HG03520 (cell line): Measurements from ENCODE around the gene TAOK1.
"Not testable (repeated sequence)": the region's sequence is repeated elsewhere in the genome, so short reads cannot be mapped to it uniquely, and the experiment has no call there.

Experiments used
- ATAC-seq: cut with Tn5 transposase; IDR thresholded peaks from one replicate; pipeline ENCODE4 v1.9.1; 2021; ENCODE audit warnings: mild to moderate bottlenecking, moderate library complexity; ENCODE audit not compliant: unreplicated experiment

TAOK1 gene

DNA sequence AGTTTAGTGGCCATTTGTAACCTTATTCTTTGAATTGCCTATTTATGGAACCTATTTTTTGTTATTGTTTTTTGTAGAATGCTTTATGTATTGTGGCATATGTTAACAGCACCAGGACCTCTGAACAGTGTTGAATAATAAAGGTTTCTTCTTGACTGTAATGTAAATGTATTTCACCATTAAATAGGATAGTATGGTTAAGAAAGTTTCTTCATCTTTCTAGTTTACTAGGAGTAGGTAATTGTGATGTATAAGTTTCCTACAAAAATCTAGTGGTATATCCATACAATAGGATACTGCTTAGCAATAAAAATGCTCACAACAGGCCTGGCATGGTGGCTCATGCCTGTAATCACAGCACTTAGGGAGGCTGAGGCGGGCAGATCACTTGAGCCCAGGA, 52.3 kb downstream of the TAOK1 start:
- no peak for ATAC-seq

GRCh38 chr17:29443041-29443739, 53.0 kb downstream of the TAOK1 start:
- no peak for ATAC-seq

- ATAC-seq = no peak
Observed at GRCh38 chr17:29444589-29444988, 54.4 kb downstream of the TAOK1 start.

DNA sequence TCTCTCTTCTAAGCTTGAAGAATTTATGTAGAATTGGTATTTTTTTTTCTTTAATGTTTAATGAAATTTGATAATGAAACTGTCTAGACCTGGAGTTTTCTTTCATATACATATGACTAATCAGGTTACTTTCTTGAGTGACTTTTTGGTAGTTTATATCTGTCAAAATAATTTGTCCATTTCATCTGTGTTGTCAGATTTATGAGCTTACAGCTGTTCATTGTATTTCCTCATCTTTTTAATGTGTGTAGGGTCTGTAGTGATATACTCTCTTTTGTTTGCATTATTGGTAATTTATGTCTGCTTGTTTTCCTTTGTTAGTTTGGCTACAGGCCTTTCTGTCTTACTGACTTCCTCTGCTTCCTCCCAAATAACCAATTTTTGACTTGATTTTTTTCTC, 55.7 kb downstream of the TAOK1 start:
- no peak for ATAC-seq

GRCh38 chr17:29449865-29450671, 59.9 kb downstream of the TAOK1 start:
- ATAC-seq = no peak

DNA sequence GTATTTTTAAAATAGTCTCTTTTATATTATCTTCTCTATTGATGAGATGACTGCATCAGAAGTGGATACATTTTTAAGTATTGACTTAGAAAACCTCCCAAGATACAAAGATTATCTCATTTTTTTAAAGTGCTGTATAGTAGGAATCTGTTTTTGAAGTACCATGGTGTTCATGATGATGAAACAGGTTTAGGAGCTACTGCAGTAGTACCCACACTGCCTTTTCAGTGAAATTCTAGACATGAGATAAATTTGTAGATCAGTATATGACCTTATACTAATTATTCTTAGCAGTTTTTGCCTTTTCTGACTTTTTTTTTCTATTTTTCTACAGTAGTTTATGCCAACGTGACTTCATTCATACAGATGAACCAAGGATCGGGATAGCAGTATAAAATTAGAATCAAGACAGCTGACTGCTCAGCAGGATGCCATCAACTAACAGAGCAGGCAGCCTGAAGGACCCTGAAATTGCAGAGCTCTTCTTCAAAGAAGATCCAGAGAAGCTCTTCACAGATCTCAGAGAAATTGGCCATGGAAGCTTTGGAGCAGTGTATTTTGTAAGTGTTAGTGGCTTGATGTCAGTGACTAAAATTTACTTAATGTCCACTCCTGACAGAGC, 61.1 kb downstream of the TAOK1 start:
- no peak for ATAC-seq

GRCh38 chr17:29458066-29458465, 67.9 kb downstream of the TAOK1 start:
- ATAC-seq = no peak

DNA sequence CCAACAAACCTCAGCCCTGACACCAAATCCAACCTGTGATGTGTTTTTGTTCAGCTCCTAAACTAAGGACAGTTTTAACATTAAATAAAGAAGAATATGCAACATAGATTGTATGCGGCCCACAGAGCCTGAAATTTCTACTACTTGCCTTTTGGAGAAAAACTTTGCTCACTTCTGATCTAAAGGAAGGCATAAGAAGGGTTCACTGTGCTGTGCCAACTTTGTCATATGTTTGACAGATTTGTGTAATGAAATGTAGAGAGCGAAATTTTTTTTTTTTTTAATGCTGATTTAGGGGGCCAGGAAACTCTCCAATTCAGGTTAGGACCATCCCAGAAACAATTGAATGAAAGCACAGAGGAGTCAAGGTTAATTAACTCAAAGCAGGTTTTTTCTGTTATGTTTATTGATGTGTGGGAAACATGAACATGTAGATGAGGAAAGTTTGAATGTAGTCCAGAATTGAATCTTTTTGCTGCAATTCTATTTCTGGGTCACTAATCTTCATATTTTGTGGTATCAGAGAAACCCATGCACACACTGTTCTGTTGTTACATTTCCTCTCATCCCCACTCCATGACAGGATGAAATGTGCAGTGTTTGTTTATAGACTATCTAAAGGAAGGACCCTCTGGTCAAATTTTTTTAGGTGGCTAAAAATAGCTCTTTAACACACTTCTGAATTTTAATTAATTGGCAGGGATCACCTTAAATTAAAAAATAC, 71.5 kb downstream of the TAOK1 start:
- no peak for ATAC-seq

GRCh38 chr17:29469276-29469675, 79.1 kb downstream of the TAOK1 start:
- no peak for ATAC-seq

DNA sequence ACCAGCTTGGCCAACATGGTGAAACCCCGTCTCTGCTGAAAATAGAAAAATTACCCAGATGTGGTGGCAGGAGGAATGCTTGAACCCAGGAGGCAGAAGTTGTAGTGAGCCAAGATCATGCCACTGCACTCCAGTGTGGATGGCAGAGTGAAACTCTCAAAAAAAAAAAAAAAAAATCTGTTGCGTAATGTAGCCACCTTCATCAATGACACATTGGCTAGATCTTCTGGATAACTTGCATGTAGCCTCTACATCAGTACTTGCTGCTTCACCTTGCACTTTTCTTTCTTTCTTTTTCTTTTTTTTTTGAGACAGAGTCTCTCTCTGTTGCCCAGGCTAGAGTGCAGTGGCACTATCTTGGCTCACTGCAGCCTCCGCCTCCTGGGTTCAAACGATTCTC, 83.3 kb downstream of the TAOK1 start:
- not testable (repeated sequence) for ATAC-seq

DNA sequence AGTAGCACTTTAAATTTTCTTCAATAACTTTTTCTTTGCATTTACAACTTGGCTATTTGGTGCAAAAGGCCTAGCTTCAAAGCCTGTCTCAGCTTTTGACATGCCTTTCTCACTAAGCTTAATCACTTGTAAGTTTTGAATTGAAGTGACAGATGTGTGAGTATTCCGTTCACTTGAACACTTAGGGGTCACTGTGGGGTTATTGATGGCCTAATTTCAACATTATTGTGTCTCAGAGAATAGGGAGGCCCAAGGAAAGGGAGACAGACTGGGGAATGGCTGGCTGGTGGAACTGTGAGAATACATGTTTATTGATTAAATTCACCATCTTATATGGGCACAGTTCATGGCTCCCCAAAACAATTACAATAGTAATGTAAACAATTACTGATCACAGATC, 84.1 kb downstream of the TAOK1 start:
- ATAC-seq = no peak

- ATAC-seq = no peak
Observed at GRCh38 chr17:29475891-29476290, 85.7 kb downstream of the TAOK1 start.

GRCh38 chr17:29480249-29480928, 90.2 kb downstream of the TAOK1 start:
- not testable (repeated sequence) for ATAC-seq

DNA sequence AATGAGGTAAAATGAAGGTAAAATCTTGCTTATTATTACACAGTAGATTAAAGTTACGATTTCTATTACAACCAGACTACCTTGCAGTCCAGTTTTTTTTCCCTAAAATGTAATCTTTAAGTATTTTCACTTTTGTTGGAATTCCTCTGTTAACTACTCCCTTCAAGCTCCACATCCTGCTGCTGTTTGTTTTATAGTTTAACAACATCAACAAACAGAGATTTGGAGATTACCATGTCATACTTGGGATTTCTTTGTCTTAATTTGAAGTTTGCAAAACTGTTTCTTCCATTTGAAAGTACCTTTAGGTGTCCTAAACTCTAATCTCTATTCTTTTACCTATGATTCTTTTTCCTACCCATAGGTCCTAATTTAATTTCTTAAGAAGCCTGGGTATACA, 93.3 kb downstream of the TAOK1 start:
- ATAC-seq = no peak

GRCh38 chr17:29495011-29495410, 104.8 kb downstream of the TAOK1 start:
- ATAC-seq = no peak

- no peak for ATAC-seq
Observed at GRCh38 chr17:29504711-29505110, 114.5 kb downstream of the TAOK1 start.

DNA sequence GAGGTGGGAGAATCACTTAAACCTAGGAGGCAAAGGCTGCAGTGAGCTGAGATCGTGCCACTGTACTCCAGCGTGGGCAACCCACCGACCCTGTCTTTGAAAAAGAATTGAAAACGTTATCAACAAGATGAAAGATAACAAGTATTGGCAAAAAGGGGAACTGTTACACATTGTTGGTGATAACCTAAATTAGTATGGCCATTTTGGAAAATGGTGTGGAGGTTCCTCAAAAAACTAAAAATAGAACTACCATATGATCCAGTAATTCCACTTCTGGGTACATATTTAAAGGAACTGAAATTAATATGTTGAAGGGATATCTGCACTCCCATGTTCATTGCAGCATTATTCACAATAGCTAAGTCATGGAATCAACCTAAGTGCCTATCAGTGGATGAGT, 115.7 kb downstream of the TAOK1 start:
- ATAC-seq = no peak

DNA sequence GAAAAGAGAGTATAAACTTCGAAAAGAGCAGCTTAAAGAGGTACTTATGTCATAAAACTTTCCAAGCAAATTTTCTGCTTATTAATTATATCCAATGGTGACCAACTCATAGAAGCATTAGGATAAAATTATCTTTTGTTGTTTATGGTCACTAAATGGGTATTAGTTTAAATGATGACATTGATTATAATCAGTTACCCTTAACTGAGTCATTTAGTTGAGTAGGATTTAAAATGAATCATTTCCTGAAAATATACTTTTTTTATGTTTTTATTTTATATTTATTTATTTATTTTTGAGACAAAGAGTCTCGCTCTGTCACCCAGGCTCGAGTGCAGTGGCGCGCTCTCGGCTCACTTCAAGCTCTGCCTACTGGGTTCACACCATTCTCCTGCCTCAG, 120.8 kb downstream of the TAOK1 start:
- ATAC-seq = no peak

DNA sequence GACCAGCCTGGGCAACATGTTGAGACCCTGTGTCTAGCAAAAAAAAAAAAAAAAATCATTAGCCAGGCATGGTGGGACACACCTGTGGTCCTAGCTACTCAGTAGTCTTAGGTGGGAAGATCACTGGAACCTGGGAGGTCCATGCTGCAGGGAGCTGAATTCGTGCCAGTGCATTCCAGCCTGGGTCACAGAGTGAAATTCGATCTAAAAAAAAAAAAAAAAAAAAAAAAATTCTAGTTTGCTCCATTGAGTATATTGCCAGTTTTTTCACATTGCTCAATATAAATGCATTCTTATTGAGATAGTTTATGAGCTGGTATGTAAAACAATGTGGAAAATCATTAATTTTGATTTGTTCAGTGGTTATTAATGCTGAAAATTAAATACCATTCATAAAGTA, 124.6 kb downstream of the TAOK1 start:
- no peak for ATAC-seq

DNA sequence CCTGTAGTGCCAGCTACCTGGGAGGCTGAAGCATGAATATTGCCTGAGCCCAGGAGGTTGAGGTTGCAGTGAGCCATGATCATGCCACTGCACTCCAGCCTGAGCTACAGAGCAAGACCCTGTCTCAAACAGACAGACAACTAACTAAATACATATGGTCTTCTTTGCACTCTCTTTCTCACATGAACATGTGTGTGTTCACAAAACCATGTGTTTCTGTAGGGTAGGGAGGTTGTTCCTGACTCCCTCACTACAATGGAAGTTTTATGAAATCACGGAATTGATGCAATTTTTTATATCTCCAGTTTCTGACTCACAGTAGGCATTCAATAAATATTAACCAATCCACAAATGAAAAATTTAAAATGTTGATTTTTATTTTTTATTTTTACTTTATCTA, 128.2 kb downstream of the TAOK1 start:
- no peak for ATAC-seq

DNA sequence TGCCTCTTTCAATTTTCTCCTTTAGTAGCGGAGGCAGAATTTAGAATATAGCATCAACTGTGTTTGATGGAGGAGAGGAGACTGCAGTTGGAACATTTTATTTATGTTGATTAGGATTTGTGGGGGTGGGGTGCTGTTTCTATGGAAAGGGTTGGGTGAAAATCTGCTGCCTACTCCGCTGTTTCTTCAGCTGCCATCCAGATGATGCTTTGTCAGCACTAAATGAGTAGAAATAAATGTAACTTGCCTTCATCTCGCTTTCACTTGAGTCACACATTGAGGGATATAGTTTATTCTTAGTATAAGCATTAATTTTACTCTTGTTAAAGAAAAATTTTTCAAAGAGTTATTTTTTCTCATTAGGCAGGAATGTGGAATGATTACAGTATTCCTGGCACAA, 134.5 kb downstream of the TAOK1 start:
- ATAC-seq = no peak
